ENCODE measurements around the gene OR4D9.
"Not testable (repeated sequence)": the region's sequence is repeated elsewhere in the genome, so short reads cannot be mapped to it uniquely, and the experiment has no call there.

Gene OR4D9

GRCh38 chr11:59510941-59511589, at the start of gene OR4D9:
Gene OR4D9 (plus strand): TSS chr11:59511539. CDS start chr11:59514913, 3,374 bp downstream.
- no peak for DNase-seq (ENCODE audit: low read depth, low spot score)

DNA sequence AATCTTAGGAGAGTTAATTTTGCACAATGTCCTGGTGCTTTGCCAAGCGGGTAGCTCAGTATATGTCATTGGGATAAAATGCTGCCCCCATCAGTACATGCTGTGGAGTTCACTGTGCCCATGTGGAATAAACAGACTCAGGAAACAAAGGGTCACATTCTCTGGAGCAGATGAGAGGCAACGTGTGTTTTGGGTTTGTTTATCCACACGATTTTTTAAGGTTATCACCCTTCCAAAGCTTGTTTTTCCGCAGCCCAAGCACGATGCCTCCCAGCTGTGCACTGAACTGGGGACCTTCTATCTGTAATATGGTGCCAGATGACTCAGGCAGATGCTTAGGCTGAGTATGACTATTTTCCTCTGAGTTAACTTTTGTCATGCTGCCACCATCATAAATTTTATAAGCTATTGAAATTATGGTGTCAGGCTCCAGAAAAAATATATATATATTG, 48.1 kb upstream of the OR4D9 start:
- DNase-seq (ENCODE audit: low read depth, low spot score), result no peak

- no peak for DNase-seq (ENCODE audit: low read depth, low spot score)
These were observed 38.3 kb upstream of the OR4D9 start, which contains the start of gene OR4D10 for GRCh38 chr11:59473015-59473414. Gene OR4D10 (plus strand): TSS chr11:59473315. CDS start chr11:59477430, 4,115 bp downstream.

GRCh38 chr11:59475176-59475575, 36.2 kb upstream of the OR4D9 start:
- DNase-seq (ENCODE audit: low read depth, low spot score), result no peak

GRCh38 chr11:59479906-59480305, 31.4 kb upstream of the OR4D9 start:
- DNase-seq (ENCODE audit: low read depth, low spot score), result no peak

- DNase-seq (ENCODE audit: low read depth, low spot score), result no peak
These were observed 31.0 kb upstream of the OR4D9 start for GRCh38 chr11:59480359-59480758.

- no peak for DNase-seq (ENCODE audit: low read depth, low spot score)
These were observed 9.4 kb upstream of the OR4D9 start for GRCh38 chr11:59501931-59502330.

DNA sequence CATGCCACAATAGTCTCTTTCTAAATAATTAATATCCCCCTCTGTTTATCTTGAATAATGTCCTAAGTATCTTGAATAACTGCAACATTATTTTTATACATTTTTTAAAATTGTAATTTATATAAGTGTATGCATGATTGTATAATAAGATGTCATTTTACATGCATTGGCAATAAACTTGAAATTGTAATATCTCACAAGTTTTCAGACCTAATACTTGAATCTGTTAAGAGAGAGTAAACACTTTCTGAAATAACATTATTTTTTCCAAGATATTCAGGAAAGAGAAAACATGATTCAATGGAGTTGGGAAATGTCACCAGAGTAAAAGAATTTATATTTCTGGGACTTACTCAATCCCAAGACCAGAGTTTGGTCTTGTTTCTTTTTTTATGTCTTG, 8.1 kb upstream of the OR4D9 start, which contains the start of gene OR4D11:
Gene OR4D11, plus strand, starts transcription at position 301 of the 400 bp plus-strand sequence. Its CDS starts 0 bp downstream, at position 301.
- no peak for DNase-seq (ENCODE audit: low read depth, low spot score)

- DNase-seq (ENCODE audit: low read depth, low spot score), result no peak
These were observed 336 bp downstream of the OR4D9 start for GRCh38 chr11:59511675-59512074.

GRCh38 chr11:59520139-59520538, 8.8 kb downstream of the OR4D9 start:
- DNase-seq (ENCODE audit: low read depth, low spot score), result not testable (repeated sequence)

DNA sequence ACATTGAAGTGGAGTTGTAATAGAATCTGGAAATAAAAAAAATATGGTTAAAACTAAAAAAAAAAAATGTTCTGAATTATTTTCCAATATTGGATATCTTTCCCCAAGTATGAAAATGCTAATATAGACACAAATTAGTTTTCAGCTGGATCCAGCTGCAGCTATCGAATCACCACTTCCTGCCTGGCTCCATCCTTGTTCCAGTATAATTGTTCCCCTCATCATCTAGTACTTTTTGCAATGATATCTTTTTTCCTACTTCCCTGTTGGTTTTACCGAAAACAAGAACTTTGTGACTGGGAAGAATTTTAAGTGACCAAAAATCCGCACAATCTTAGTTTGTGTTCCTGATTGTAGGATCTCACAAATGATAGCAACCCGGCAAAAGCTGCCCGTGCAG, 9.4 kb downstream of the OR4D9 start:
- no peak for DNase-seq (ENCODE audit: low read depth, low spot score)

DNA sequence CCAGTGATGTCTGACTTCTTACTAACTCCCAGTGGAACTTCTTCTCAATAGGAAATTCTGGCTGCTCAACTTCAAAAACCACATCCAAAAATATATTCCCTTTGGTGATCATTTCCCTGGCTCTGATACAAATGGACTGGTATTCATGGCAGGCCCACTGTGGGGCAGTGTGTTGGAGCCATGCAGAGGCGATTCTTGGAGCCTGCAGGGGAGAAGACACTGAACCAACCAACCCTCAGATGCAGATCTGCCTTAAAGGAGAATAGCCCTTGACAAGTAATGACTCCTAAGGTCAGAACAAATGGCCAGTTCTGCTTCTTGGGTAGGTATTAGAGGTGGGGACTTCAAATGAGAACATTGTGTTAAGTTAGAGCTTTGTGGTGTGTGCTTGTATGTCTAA, 12.2 kb downstream of the OR4D9 start:
- no peak for DNase-seq (ENCODE audit: low read depth, low spot score)

DNA sequence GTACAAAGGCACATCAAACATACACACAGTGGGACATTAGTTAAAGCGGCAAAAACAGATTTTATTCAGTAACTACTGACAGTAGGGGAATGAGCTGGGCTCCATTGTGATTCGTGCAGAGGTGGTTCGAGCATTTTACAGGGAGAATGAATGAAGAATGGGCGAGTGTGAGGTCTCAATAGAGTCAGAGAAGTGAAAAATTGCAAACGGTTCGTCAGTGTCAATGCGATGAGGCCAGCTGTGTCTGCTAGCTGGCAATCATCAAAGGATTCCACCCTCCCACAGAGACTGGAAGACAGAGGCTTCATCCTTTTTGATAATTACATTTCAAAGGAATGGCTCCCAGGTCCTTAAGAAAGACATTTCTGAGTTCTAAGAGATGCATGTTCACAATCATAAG, 17.4 kb downstream of the OR4D9 start:
- no peak for DNase-seq (ENCODE audit: low read depth, low spot score)

- no peak for DNase-seq (ENCODE audit: low read depth, low spot score)
These were observed 21.3 kb downstream of the OR4D9 start for GRCh38 chr11:59532620-59533019.

GRCh38 chr11:59534676-59535075, 23.3 kb downstream of the OR4D9 start:
- no peak for DNase-seq (ENCODE audit: low read depth, low spot score)

DNA sequence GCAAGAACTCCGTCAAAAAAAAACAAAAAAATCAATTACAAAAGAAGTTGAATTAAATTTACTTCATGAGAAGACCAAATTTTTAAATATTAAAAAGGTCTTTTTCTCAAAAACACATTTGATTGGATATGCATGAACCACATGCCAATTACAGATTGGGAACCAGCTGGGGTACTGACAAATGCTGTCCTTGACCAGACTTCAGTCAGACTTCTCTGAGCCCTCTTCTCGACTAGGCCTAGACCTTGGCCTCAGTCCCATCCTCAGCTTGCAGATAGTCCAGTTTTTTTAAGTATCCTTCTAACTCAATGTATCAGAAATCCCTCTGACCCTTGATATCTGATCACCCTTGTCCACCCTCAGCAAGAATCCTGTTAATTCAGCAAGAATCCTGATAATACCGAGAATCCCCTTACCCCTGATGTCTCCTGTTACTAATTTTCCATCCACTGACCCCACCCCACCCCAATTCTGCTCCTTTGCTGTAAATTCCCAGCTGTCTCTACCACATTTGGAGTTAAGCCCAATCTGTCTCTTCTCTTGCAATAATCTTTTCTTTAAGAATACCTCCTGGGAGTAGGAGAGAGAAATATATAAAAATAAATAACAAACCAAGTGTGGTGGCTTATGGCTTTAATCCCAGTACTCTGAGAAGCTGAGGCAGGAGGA, 30.9 kb downstream of the OR4D9 start:
- DNase-seq (ENCODE audit: low read depth, low spot score), result no peak

DNA sequence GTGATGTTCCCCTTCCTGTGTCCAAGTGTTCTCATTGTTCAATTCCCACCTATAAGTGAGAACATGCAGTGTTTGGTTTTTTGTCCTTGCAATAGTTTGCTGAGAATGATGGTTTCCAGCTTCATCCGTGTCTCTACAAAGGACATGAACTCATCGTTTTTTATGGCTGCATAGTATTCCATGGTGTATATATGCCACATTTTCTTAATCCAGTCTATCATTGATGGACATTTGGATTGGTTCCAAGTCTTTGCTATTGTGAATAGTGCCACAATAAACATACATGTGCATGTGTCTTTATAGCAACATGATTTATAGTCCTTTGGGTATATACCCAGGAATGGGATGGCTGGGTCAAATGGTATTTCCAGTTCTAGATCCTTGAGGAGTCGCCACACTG, 32.4 kb downstream of the OR4D9 start:
- not testable (repeated sequence) for DNase-seq (ENCODE audit: low read depth, low spot score)

- no peak for DNase-seq (ENCODE audit: low read depth, low spot score)
These were observed 33.5 kb downstream of the OR4D9 start for GRCh38 chr11:59544869-59545178.

DNA sequence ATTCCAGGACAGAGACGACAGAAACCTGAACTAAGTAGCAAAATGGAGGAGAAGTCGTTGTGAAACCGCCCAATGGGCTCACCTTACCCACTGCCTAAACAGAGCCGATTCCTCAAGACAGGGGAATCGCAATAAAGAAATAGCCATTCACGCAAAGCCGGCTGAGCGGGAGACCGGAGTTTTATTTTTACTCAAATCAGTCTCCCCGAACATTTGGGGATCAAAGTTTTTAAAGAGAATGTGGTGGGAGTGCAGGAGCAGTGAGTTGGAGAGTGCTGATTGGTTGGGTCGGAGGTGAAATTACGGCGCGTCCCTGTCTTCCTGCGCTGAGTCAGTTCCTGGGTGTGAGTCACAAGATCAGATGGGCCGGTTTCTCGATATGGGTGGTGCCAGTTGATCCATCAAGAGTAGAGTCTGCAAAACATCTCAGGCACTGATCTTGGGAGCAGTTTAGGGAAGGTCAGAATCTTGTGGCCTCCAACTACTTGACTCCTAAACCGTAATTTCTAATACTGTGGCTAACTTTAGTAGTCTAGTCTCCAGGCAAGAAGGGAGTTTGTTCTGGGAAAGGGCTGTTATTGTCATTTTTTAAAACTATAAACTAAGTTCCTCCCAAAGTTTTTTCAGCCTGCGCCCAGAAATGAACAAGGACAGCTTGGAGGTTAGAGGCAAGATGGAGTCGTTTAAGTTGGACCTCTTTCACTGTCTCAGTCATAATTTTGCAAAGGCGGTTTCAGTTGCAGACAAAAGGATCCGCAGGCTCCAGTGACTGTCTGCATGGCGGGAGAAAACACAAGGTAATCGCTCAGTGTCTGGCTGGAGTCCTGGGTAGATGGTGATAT, 34.1 kb downstream of the OR4D9 start:
- no peak for DNase-seq (ENCODE audit: low read depth, low spot score)

- not testable (repeated sequence) for DNase-seq (ENCODE audit: low read depth, low spot score)
These were observed 36.4 kb downstream of the OR4D9 start for GRCh38 chr11:59547605-59548308.

DNA sequence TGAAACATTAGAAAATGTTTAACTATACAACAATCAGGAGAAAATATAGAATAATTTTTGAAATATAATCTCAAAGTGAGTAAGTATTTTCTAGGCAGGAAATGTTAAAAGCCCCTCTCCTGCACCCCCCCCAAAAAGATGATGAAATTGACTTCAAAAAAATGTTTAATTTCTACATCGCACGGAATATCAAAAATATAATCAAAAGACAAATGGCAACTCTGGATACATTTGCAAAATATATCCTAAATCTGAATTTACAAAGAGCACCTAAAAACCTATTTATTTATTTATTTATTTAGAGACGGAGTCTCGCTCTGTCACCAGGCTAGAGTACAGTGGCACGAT, 36.9 kb downstream of the OR4D9 start:
- DNase-seq (ENCODE audit: low read depth, low spot score), result no peak

- peak; percentile 96 for DNase-seq (ENCODE audit: low read depth, low spot score)
These were observed 39.1 kb downstream of the OR4D9 start for GRCh38 chr11:59550368-59550841.

All from astrocyte of the hippocampus (primary cell).